IPS DF 4.7 (cell line): Measurements from ENCODE around the gene ATF7IP2.

ENCODE experiments used
- DNase-seq: peaks from one replicate; pipeline ENCODE4 v3.0.0-alpha.2; 2013; ENCODE audit warnings: low spot score; ENCODE audit errors: extremely low read depth

The ATF7IP2 gene

GRCh38 chr16:10509534-10510025, 123.7 kb downstream of the ATF7IP2 start:
- peak; percentile 76 for DNase-seq

DNA sequence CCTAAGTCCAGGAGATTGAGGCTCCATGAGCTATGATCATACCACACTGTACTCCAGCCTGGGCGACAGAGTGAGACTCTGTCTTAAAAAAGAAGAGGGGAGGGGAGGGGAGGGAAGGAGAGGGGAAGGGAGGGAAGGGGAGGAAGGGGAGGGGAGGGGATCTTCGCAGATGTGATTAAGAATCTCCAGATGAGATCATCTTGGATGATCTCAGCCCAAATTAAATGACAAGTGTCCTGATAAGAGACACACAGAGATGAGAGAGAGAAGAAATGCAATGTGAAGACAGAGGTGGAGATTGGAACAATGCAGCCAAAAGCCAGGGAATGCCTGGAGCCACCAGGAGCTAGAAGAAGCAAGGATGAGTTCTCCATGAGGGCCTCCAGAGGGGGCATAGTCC, 124.4 kb downstream of the ATF7IP2 start:
- DNase-seq, result no peak

GRCh38 chr16:10511829-10512228, 126.0 kb downstream of the ATF7IP2 start:
- no peak for DNase-seq

- DNase-seq, result no peak
Observed at GRCh38 chr16:10514369-10515055, 128.7 kb downstream of the ATF7IP2 start.

- no peak for DNase-seq
Observed at GRCh38 chr16:10517868-10518267, 132.0 kb downstream of the ATF7IP2 start.

DNA sequence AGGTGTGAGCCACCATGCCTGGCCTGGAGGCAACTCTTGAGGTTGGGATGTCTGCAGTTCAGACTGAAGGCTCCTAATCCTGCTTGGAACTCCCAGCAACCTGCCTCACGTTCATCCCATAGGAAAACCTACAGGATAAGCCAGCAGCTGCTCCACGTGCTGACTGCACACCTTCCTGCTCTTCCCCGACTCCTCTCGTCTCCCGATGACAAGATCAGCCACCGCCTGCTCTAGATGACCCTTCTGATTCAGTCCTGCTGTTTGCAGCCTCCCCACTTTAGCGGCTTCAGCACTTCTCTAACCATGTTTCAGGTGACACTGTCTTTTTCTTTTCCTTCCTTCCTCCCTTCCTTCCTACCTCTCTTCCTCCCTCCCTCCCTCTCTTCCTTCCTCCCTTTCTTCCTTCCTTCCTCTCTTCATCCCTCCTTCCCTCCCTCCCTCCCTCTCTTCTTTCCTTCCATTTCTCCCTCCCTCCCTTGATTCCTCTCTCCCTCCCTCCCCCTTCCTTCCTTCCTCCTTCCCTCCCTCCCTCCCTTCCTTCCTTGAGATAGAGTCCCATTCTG, 132.7 kb downstream of the ATF7IP2 start:
- no peak for DNase-seq

DNA sequence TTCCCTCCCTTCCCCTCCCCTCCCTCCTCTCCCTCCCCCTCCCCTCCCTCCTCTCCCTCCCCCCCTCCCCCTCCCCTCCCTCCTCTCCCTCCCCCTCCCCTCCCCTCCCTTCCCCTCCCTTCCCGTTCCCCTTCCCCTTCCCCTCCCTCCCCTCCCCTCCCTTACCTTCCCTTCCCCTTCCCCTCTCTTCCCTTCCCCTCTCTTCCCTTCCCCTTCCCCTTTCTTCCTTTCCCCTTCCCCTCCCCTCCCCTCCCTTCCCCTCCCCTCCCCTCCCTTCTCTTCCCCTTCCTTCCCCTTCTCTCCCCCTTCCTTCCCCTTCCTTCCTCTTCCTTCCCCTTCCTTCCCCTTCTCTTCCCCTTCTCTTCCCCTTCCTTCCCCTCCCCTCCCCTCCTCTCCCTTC, 133.4 kb downstream of the ATF7IP2 start:
- DNase-seq, result no peak

- DNase-seq, result no peak
Observed at GRCh38 chr16:10519929-10520868, 134.3 kb downstream of the ATF7IP2 start.

DNA sequence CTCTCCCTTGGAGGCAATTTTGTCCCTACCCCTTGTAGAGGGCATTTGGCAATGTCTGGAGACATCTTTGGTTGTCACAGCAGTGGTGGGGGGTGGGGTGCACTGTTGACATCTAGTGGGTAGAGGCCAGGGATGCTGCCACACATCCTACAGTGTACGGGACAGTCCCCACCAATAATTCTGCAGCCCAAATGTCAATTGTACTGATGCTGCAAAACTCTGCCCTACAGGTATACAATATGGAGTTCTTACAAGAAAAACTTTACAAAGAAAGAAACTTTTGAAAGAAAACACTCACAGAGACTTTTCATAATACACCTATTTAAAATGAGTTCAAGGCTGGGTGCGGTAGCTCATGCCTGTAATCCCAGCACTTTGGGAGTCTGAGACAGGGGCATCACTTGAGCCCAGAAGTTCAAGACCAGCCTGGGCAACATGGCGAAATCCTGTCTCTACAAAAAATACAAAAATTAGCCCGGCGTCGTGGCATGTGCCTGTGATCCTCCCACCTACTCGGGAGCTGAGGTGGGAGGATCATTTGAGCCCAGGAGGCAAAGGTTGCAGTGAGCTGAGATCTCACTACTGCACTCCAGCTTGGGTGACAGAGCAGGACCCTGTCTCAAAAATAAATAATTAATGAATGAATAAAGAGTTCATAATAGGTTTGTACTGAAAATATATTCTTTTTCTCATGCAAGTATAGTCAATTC, 135.2 kb downstream of the ATF7IP2 start:
- DNase-seq, result no peak

GRCh38 chr16:10521681-10522274, 135.9 kb downstream of the ATF7IP2 start:
- DNase-seq, result peak; percentile 49

DNA sequence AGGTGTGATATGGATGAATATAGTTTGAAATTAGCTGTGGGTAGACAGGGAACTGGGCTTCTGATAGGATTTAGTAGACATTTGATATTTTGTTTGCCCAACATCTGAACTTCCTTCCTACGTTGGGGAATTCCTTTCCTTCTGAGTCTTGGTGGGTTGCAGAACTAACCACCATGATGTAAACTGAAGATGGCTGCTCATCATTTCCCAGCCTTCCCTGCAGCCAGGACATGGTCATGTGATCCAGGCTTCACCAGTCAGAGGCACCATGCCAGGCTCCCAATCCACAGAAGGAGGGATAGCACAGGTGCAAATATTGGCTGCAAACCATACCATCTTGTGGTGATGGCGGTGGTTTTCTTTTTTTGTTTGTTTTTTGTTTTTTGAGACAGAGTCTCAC, 137.1 kb downstream of the ATF7IP2 start:
- DNase-seq, result no peak

- no peak for DNase-seq
Observed at GRCh38 chr16:10525214-10525825, 139.5 kb downstream of the ATF7IP2 start.

DNA sequence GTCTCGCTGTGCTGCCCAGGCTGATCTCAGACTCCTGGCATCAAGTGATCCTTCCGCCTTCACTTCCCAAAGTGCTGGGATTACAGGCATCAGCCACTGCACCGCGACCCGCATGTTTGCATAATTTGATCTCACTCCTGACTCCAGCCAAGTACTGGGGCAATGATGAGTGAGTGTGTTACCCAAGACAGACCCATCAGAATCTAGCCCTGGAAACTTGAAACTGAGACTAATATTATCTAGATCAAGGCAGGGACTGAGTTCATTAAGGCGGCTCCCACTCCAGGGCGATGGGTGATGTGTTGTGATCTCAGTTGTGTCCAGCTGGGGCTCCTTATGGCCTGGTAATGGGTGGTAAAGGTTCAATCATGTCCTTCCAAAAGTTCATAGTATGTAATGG, 141.1 kb downstream of the ATF7IP2 start:
- DNase-seq, result no peak

DNA sequence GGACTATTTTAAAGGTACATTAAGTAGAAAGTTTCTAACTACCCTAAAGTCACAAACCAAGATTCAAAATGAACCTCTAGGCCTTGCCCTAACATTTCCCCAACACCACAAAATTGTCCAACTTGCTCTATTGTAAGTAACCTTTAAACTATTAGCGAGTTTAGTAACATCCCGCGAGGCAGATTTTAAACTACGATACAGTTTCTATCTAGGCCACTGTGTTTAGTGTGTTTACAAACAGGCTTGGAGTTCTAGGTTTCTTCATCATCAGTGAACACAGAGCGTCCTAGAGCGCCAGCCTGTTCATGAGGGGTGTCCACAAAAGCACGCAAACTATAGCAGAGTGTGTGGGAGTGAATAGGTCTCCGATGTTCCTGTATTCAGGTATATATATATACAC, 142.8 kb downstream of the ATF7IP2 start:
- DNase-seq, result no peak

- no peak for DNase-seq
Observed at GRCh38 chr16:10529895-10530669, 144.2 kb downstream of the ATF7IP2 start.

DNA sequence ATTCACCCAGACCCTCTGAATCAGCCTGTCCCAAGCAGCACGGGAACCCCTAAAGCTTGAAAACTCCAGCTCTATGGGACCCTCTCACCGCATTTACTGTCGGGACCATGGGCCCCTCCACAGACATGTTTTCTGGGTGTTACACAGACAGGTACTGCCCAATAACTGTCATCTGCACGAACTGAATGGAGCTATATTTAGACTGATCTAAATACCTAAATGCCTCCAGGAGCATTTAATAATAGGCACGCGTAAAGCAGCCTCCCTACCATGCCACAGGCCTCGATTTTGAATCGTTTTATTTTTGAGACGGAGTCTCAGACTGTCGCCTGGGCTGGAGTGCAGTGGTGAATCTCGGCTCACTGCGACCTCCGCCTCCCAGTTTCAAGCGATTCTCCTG, 144.8 kb downstream of the ATF7IP2 start:
- DNase-seq, result no peak

DNA sequence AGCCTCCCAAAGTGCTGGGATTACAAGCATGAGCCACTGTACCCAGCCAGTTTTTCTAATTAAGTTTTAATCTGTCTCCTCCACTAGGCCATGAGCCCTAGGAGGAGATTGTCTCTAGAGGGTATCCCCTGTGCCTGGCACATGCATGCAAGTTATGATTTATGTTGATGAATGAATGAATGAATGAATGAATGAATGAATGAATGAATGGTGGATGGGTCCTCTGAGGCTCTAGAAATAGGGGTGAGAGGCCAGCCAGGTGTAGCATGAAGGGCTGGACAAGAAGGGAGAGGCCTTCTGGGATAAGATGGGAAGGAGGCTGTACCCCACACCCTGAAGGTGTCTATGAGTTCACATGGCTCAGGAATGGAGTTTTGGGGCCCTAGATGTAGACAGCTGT, 145.7 kb downstream of the ATF7IP2 start:
- no peak for DNase-seq
